ENCODE measurements around the gene CACNG5.

Gene CACNG5

GRCh38 chr17:66848496-66848895 lies 13.6 kb downstream of the CACNG5 start:
- Histone ChIP-seq H3K36me3 (no peaks in the 10 kb centered on the region), H3K27me3 (peaks cover 0 to 2% of the 10 kb centered on the region in 2 donors), H3K4me3 (no peak overlapping the region), H3K9me3 (peaks cover 0 to under 1% (median 0%) of the 10 kb centered on the region in 3 donors), H3K4me1 (peaks cover 0 to 14% (median 8%) of the 10 kb centered on the region in 4 donors), H3K27ac (no peak overlapping the region)
- no peak for DNase-seq
- no peak for TF ChIP-seq CTCF (IDR thresholded peaks at IDR 0.05)
- intact Hi-C loops (cut with DNase I; ENCODE audit: low total_unique reads), result no loop called here

DNA sequence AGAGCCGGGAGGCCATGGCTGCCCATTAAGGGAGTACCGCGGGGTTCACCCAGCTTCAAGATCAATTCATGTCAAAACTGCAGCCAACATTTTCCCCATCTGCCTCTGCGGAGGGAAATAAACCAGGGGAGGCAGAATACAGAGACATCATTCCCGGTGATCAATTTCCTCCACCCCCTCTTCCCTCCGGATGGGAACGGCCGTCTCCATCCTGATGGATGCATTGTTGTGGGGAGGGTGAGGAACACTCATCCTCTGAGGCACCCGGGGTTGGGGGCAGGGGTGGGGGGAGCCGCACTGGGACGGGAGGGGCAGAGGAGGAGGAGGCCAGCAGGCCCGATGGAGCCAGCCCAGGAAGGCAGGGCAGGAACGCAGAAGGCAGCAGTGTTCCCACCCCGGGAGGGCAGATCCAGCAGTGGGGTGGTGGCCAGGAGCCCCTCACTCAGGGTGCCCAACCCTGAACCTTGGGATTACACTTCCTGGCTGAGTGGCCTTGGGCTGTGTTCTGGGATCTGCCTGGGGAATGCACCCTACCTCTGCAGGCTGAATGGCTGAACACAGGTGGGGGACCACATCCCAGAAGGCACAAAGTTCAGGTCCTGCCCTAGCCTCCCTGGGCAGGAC lies 14.2 kb downstream of the CACNG5 start:
- TF ChIP-seq CTCF (IDR thresholded peaks at IDR 0.05), result no peak
- peaks cover 0 to 14% (median 8%) of the 10 kb centered on the region in 4 donors for H3K4me1 ChIP-seq
- H3K9me3 ChIP-seq, result peaks cover 0 to 3% (median under 1%) of the 10 kb centered on the region in 3 donors
- no peaks in the 10 kb centered on the region for H3K36me3 ChIP-seq
- H3K27me3 ChIP-seq, result no peaks in the 10 kb centered on the region
- intact Hi-C loops (cut with DNase I; ENCODE audit: low total_unique reads), result no loop called here
- no peak for DNase-seq
- H3K27ac ChIP-seq, result no peak overlapping the region
- no peak overlapping the region for H3K4me3 ChIP-seq

DNA sequence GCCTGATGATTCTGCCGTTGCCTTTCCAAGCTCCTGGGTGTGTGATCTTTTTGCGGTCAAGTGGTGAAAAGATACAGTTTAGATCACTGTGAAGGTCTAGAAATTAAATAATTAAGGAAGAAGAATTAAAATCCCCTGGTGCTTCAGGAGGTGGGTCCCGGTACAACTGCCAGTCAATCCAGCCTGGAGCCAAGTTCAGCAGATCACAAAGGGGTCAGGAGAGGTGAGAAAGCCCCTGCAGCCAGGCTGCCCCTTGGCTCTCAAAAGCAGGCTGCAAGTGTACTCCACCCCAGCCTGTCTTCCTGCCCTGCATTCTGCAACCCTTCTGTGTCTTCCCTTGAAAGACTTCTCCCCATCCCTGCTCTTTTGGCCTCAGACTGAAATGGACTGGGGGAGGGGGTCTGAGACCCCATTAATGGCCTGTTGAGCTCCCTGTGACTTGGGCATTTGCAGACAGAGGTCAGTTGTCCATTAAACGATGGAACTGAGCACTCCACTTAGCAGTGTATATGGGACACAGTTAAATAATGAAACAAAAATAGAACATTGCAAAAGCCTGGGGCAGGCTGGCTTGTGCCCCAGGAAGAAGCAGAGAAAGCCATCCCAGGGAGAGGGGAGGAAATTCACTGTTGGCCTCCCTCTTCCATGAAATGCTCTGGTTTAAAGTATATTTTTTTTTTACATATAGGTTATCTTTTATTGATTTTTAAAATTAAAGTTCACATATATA lies 15.1 kb downstream of the CACNG5 start:
- Histone ChIP-seq H3K27me3 (no peaks in the 10 kb centered on the region), H3K9me3 (peaks cover 0 to 9% (median 3%) of the 10 kb centered on the region in 3 donors), H3K4me1 (peaks cover 0 to 14% (median 8%) of the 10 kb centered on the region in 4 donors), H3K36me3 (no peaks in the 10 kb centered on the region), H3K27ac (no peak overlapping the region), H3K4me3 (no peak overlapping the region)
- no peak for TF ChIP-seq CTCF (IDR thresholded peaks at IDR 0.05)
- intact Hi-C loops (cut with DNase I; ENCODE audit: low total_unique reads), result no loop called here
- no peak for DNase-seq

- H3K9me3 ChIP-seq, result peaks cover 0 to 12% (median 6%) of the 10 kb centered on the region in 3 donors
- H3K4me1 ChIP-seq, result peaks cover 0 to 14% (median 8%) of the 10 kb centered on the region in 4 donors
- no peaks in the 10 kb centered on the region for H3K27me3 ChIP-seq
- H3K4me3 ChIP-seq, result no peak overlapping the region
- no peaks in the 10 kb centered on the region for H3K36me3 ChIP-seq
- no peak for DNase-seq
- H3K27ac ChIP-seq, result no peak overlapping the region
- intact Hi-C loops (cut with DNase I; ENCODE audit: low total_unique reads), result no loop called here
- no peak for TF ChIP-seq CTCF (IDR thresholded peaks at IDR 0.05)
These were observed 15.8 kb downstream of the CACNG5 start for GRCh38 chr17:66850692-66851091.

DNA sequence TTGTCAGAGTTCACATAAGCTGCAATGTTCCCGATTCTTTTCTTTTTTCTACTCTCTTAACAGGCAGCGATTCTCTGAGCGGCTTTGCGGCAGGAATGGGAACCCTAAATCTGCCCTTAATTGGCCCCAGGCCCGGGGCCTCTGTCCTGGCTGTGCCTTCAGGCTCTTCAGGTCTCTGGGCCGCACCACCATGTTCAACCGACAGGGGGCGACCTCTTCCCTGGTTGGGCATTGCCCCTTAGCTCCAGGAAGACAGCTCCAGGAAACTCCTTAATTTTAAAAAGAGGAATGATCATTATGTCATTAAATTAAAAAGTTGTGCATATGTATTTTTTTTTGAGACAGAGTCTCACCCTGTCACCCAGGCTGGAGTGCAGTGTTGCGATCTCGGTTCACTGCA lies 20.3 kb downstream of the CACNG5 start:
- TF ChIP-seq CTCF (IDR thresholded peaks at IDR 0.05), result no peak
- Histone ChIP-seq H3K36me3 (no peaks in the 10 kb centered on the region), H3K27ac (no peak overlapping the region), H3K4me1 (peaks cover 0 to 8% (median 5%) of the 10 kb centered on the region in 4 donors), H3K27me3 (no peaks in the 10 kb centered on the region), H3K9me3 (peaks cover 0 to 12% (median 6%) of the 10 kb centered on the region in 3 donors), H3K4me3 (no peak overlapping the region)
- DNase-seq, result no peak
- intact Hi-C loops (cut with DNase I; ENCODE audit: low total_unique reads), result loop anchor here (5.0 kb wide), 1 partner anchor 48 kb away; no protein-coding TSS in a partner anchor
